K562 (cell line): ENCODE results near the gene TLR3. TPM values are rescaled to one million over a fixed set of nuclear protein-coding genes. Genes with fewer than 3 reads are reported as not detected.

Source experiments
- ATAC-seq: fragments of 200-7000 bp; cut with Tn5 transposase; 3 replicates; pipeline ENCODE4 v1.9.1; 2020; ENCODE audit warnings: moderate library complexity
- BruUV-seq: library from RNA; stranded (reverse); fragments of 400-500 nt; replicated peaks from 2 replicates; lab custom pipeline; 2021; lab: Mats Ljungman, UMichigan
- CTCF ChIA-PET: fragments of 300-600 bp; formaldehyde crosslinking; extraction: SDS; loops from one replicate; lab custom pipeline; 2021; ENCODE audit warnings: low intra/inter-chr PET ratio; lab: Yijun Ruan, JAX
- POLR2A ChIA-PET: fragments of 300-600, 350-650 bp; sonication (Branson Sonifier 250); formaldehyde crosslinking; extraction: SDS; loops from one replicate; lab custom pipeline; 2021; ENCODE audit warnings: antibody characterized with exemption, inconsistent platforms; lab: Yijun Ruan, JAX
- DNase-seq, 4 experiments: peaks; one replicate each; pipeline versions ENCODE4 v3.0.0 to v3.0.0-alpha.2; 2011 to 2018; ENCODE audit warnings: low spot score in 3 of 4, mixed read lengths in 3 of 4; ENCODE audit errors: extremely low read depth in 1 of 4
- FAIRE-seq: peaks from 2 replicates; lab custom pipeline; 2011; peaks lifted over from hg19 to GRCh38; lab: Jason Lieb, UNC
- H2AFZ ChIP-seq: 2 replicates; pipeline ENCODE4 v1.6.0; 2011; ENCODE audit warnings: low read depth, low read length, control low read depth, inconsistent platforms
- H3K27ac ChIP-seq: fragments of 200-600 bp; 3 replicates; pipeline ENCODE4 v1.8.0; 2011; ENCODE audit warnings: low read depth, mild to moderate bottlenecking, control low read depth, inconsistent platforms, low read length, moderate library complexity, mixed read lengths; ENCODE audit errors: extremely low read depth
- H3K27me3 ChIP-seq, 2 experiments: fragments of 300-600 bp in 1 of 2; 2 replicates in 1 of 2; 3 replicates in 1 of 2; pipeline versions ENCODE4 v1.6.0 to v1.8.0; 2011; ENCODE audit warnings: inconsistent platforms in 2 of 2, low read length in 2 of 2, mild to moderate bottlenecking in 1 of 2, mixed read lengths in 1 of 2, moderate library complexity in 1 of 2; ENCODE audit not compliant: control insufficient read depth in 2 of 2, insufficient read depth in 2 of 2
- H3K36me3 ChIP-seq: fragments of 300-600 bp; 3 replicates; pipeline ENCODE4 v1.8.0; 2011; ENCODE audit warnings: mild to moderate bottlenecking, low read length, inconsistent platforms; ENCODE audit not compliant: control insufficient read depth, insufficient read depth
- H3K4me1 ChIP-seq, 2 experiments: fragments of 200-600 bp in 1 of 2; replicated peaks in 1 of 2; 2 replicates in 1 of 2; 3 replicates in 1 of 2; pipeline versions ENCODE4 v1.5.1 to v1.8.0; 2011; ENCODE audit warnings: inconsistent platforms in 2 of 2, low read length in 2 of 2, mild to moderate bottlenecking in 1 of 2, mixed read lengths in 1 of 2, moderate library complexity in 1 of 2; ENCODE audit not compliant: control insufficient read depth in 2 of 2, insufficient read depth in 2 of 2
- H3K4me2 ChIP-seq: 2 replicates; pipeline ENCODE4 v1.6.1; 2011; ENCODE audit warnings: low read length, control low read depth, inconsistent platforms, mixed read lengths; ENCODE audit not compliant: insufficient read depth
- H3K4me3 ChIP-seq: fragments of 200-600 bp; sonication (generic), shearing (Covaris generic); 2 replicates; pipeline ENCODE4 v1.5.1; 2016; ENCODE audit warnings: control low read depth, inconsistent platforms
- H3K79me2 ChIP-seq: fragments of 200-600 bp; 3 replicates; pipeline ENCODE4 v1.8.0; 2011; ENCODE audit warnings: low read length, inconsistent platforms; ENCODE audit not compliant: control insufficient read depth, insufficient read depth
- H3K9ac ChIP-seq, 2 experiments: 2 replicates each; pipeline versions ENCODE4 v1.6.0 to v1.6.1; 2011; ENCODE audit warnings: low read depth in 2 of 2, low read length in 2 of 2, control low read depth in 1 of 2, inconsistent platforms in 1 of 2, mild to moderate bottlenecking in 1 of 2, mixed read lengths in 1 of 2; ENCODE audit not compliant: insufficient read depth in 1 of 2
- H3K9me1 ChIP-seq: one replicate; pipeline ENCODE4 v1.6.0; 2011; ENCODE audit warnings: inconsistent platforms, mild to moderate bottlenecking, low read length, moderate library complexity; ENCODE audit not compliant: control insufficient read depth, insufficient read depth
- H3K9me3 ChIP-seq: replicated peaks from 2 replicates; pipeline ENCODE4 v1.5.1; 2011; ENCODE audit warnings: low read depth, low read length, inconsistent platforms; ENCODE audit not compliant: control insufficient read depth, insufficient read depth
- H4K20me1 ChIP-seq: replicated peaks from 2 replicates; pipeline ENCODE4 v1.6.1; 2011; ENCODE audit warnings: low read length, inconsistent platforms, mixed read lengths; ENCODE audit not compliant: control insufficient read depth, insufficient read depth
- ATF7 ChIP-seq: fragments of 450-650 bp; IDR thresholded peaks from 2 replicates; pipeline ENCODE4 v1.7.1; 2014; ENCODE audit warnings: mild to moderate bottlenecking, moderate library complexity
- ERF ChIP-seq: fragments of 450-650 bp; formaldehyde crosslinking; IDR thresholded peaks from 2 replicates; pipeline ENCODE4 v1.4.0; 2020; ENCODE audit warnings: mild to moderate bottlenecking, mixed read lengths
- ESRRB ChIP-seq: fragments of 250-450 bp; sonication (Bioruptor Pico); IDR thresholded peaks from 2 replicates; pipeline ENCODE4 v1.5.0; 2020; ENCODE audit warnings: mild to moderate bottlenecking, moderate library complexity, borderline replicate concordance
- GABPB1 ChIP-seq: sonication (generic); formaldehyde crosslinking; IDR thresholded peaks from 2 replicates; pipeline ENCODE4 v1.8.0; 2022; ENCODE audit warnings: mild to moderate bottlenecking, missing genetic modification reagents
- IRF2 ChIP-seq: sonication (generic); formaldehyde crosslinking; IDR thresholded peaks from 2 replicates; pipeline ENCODE4 v1.8.1; 2022; ENCODE audit warnings: mild to moderate bottlenecking, missing genetic modification reagents
- LEF1 ChIP-seq: fragments of 450-650 bp; IDR thresholded peaks from 2 replicates; pipeline ENCODE4 v1.6.1; 2016; ENCODE audit warnings: mild to moderate bottlenecking
- NR2F6 ChIP-seq: fragments of 450-650 bp; formaldehyde crosslinking; IDR thresholded peaks from 2 replicates; pipeline ENCODE4 v1.4.0; 2020; ENCODE audit warnings: mild to moderate bottlenecking
- OTX1 ChIP-seq: fragments of 450-650 bp; formaldehyde crosslinking; IDR thresholded peaks from 2 replicates; pipeline ENCODE4 v1.4.0; 2022; ENCODE audit warnings: mild to moderate bottlenecking
- PHF20 ChIP-seq: fragments of 450-650 bp; IDR thresholded peaks from 2 replicates; pipeline ENCODE4 v1.6.1; 2018; ENCODE audit not compliant: partially characterized antibody
- SMARCA4 ChIP-seq: fragments of 450-650 bp; IDR thresholded peaks from 2 replicates; pipeline ENCODE4 v1.6.1; 2016
- TRIM28 ChIP-seq: fragments of 450-650 bp; IDR thresholded peaks from 2 replicates; pipeline ENCODE4 v1.6.1; 2017
- WHSC1 ChIP-seq: IDR thresholded peaks from one replicate; pipeline ENCODE4 v1.6.1; 2012; ENCODE audit warnings: low read length, control low read depth, inconsistent platforms
- ZNF584 ChIP-seq: fragments of 200-800 bp; sonication (Bioruptor generic); IDR thresholded peaks from 2 replicates; pipeline ENCODE4 v1.6.1; 2016; ENCODE audit warnings: low read depth, mild to moderate bottlenecking, missing genetic modification characterization, missing compliant biosample characterization
- ZNF695 ChIP-seq: fragments of 450-650 bp; formaldehyde crosslinking; IDR thresholded peaks from 2 replicates; pipeline ENCODE4 v1.4.0; 2020; ENCODE audit warnings: mild to moderate bottlenecking, moderate library complexity
- WGBS: fragments of 100-300 bp; shearing (Covaris generic); methylation state at CpG from one replicate; pipeline ENCODE4 v1.1.6; 2016; ENCODE audit warnings: low coverage, mixed read lengths; ENCODE audit not compliant: insufficient coverage; ENCODE audit errors: missing lambda C conversion rate; 5-methylcytosine and 5-hydroxymethylcytosine counted together
- in situ Hi-C: fragments of 300-500 bp; cut with MboI; formaldehyde crosslinking; loops from 4 replicates; pipeline ENCODE4 v1.15.0; 2018; ENCODE audit warnings: inconsistent platforms, mixed read lengths
- intact Hi-C: fragments of 100-400 bp; cut with micrococcal nuclease; formaldehyde crosslinking; loops from 2 replicates; pipeline ENCODE4 v1.14.2; 2022
- polyA plus RNA-seq, 8 experiments: library from polyadenylated mRNA; depleted of rRNA in 4 of 8; stranded (reverse) in 5 of 8; unstranded in 3 of 8; fragments of >200 nt; fragmentation: Nextera tagmentation in 2 of 8; fragmentation: Illumina TruSeq in 1 of 8; extraction: Ambion mirVana in 2 of 8; extraction: Trizol in 1 of 8; gene quantifications; 2 replicates each; pipeline versions ENCODE4 v1.2.1 to v1.2.3, GENCODE V29; 2011 to 2014; ENCODE audit warnings: inconsistent platforms in 1 of 8, missing spikeins in 1 of 8
- total RNA-seq, 7 experiments: library from RNA; depleted of rRNA in 6 of 7; stranded (reverse); fragments of >200 nt in 6 of 7; fragmentation: Illumina TruSeq in 2 of 7; extraction: Trizol in 2 of 7; gene quantifications; 2 replicates each; pipeline versions ENCODE4 v1.2.1 to v1.2.3, GENCODE V29; 2011 to 2021; ENCODE audit warnings: low replicate concordance in 1 of 7
- TF ChIP-seq, protein P1 (sequence below): fragments of 250-450 bp; sonication (Bioruptor Pico); IDR thresholded peaks from 2 replicates; pipeline ENCODE4 v1.4.0; 2020; ENCODE audit warnings: mild to moderate bottlenecking, moderate library complexity, borderline replicate concordance
- TF ChIP-seq, protein P2 (sequence below): fragments of 250-450 bp; sonication (Bioruptor Pico); IDR thresholded peaks from 2 replicates; pipeline ENCODE4 v1.6.1; 2021; ENCODE audit warnings: mild to moderate bottlenecking
- TF ChIP-seq, protein P3 (sequence below): fragments of 250-450 bp; sonication (Bioruptor Pico); IDR thresholded peaks from 2 replicates; pipeline ENCODE4 v1.4.0; 2020
- TF ChIP-seq, protein P4 (sequence below): fragments of 450-650 bp; formaldehyde crosslinking; IDR thresholded peaks from 2 replicates; pipeline ENCODE4 v1.4.0; 2022; ENCODE audit warnings: mild to moderate bottlenecking, moderate library complexity

Gene TLR3
- total and polyA plus RNA-seq, 9 of the 15 experiments (the other 6 are each of a cell fraction or from before 2014, with no cell fraction given): 0.01 TPM; not detected in 8

DNA sequence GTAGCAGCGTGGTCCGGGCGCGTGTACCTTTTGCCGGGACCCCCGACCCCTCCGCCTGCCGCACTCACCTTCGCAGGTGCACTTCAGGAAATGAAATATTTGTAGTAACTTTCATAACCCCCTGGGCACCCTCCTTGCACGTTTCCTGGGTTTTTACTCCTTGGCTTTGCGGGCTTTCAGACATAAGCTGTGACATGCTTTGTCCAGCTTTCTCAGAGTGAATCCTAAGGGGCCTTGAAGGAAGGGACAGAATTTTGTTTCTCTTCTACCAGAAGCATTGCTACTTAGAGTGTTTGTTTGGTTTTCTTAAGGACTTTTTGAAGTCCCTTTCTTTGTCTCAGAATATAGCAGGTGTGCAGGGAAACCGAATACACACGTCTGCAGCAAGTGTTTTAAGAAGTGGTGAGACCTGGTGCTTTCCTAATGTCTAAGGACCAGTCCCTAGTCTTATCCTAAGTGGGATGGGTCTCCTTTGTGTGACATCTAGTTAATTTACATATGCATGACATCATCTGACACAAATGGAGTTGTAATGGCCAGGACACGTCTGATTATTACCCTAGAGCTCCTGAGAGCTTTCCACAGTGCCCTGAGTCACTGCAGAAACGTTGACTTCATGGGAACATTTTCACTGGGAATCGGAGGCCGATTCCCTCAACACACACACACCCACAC lies 36.8 kb downstream of the TLR3 start (continued):
- TF ChIP-seq, protein P1, sequence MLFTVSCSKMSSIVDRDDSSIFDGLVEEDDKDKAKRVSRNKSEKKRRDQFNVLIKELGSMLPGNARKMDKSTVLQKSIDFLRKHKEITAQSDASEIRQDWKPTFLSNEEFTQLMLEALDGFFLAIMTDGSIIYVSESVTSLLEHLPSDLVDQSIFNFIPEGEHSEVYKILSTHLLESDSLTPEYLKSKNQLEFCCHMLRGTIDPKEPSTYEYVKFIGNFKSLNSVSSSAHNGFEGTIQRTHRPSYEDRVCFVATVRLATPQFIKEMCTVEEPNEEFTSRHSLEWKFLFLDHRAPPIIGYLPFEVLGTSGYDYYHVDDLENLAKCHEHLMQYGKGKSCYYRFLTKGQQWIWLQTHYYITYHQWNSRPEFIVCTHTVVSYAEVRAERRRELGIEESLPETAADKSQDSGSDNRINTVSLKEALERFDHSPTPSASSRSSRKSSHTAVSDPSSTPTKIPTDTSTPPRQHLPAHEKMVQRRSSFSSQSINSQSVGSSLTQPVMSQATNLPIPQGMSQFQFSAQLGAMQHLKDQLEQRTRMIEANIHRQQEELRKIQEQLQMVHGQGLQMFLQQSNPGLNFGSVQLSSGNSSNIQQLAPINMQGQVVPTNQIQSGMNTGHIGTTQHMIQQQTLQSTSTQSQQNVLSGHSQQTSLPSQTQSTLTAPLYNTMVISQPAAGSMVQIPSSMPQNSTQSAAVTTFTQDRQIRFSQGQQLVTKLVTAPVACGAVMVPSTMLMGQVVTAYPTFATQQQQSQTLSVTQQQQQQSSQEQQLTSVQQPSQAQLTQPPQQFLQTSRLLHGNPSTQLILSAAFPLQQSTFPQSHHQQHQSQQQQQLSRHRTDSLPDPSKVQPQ: no peak
- no peak for TF ChIP-seq ZNF584
- TF ChIP-seq SMARCA4: no peak
- TF ChIP-seq NR2F6: no peak
- TF ChIP-seq OTX1 (CRISPR knock-in tag): no peak
- TF ChIP-seq PHF20: no peak

DNA sequence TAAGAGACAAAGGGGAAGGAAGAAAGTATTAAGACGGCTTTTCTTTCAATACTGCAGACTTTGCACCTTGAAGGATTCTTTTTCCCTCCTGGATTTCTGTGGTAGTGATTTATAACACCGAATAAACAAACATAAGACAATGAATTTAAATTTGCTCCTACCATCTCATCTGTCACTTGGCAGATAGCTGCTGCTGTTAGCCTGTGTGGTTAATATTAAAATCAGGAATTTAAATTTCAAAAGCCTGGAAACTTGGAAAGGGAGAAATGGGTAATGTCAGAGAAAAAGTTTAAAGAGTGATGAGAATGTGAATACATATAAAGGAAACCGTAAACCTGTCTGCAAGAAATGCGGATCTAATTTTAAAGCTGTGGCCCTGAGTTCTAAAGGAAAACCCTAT lies 39.0 kb downstream of the TLR3 start:
- ATAC-seq (no peak), FAIRE-seq (no peak), DNase-seq (no peak)
- no peaks in the 10 kb centered on the region for H3K9me1 ChIP-seq
- no peak overlapping the region for H3K4me2 ChIP-seq
- no peak overlapping the region for H3K4me3 ChIP-seq
- CTCF ChIA-PET: no interaction called here
- no peaks in the 10 kb centered on the region for H3K79me2 ChIP-seq
- 0% methylated on average over 4 of the region's 4 CpGs for WGBS
- no peak overlapping the region for H3K27ac ChIP-seq
- no peaks in the 10 kb centered on the region for H3K36me3 ChIP-seq
- peaks cover 0 to 10% of the 10 kb centered on the region in 2 experiments; a peak in 2 of 5 replicates for H3K4me1 ChIP-seq
- POLR2A ChIA-PET: no interaction called here
- H4K20me1 ChIP-seq: no peaks in the 10 kb centered on the region
- BruUV-seq: no TSS peak
- no peak overlapping the region for H2AFZ ChIP-seq
- H3K9me3 ChIP-seq: no peaks in the 10 kb centered on the region
- in situ Hi-C loops (no loop called here), intact Hi-C loops (no loop called here)
- H3K9ac ChIP-seq: no peak overlapping the region
- H3K27me3 ChIP-seq: peaks cover 24 to 35% of the 10 kb centered on the region in 2 experiments
- TF ChIP-seq LEF1 (no peak), ERF (CRISPR knock-in tag) (no peak), ESRRB (no peak), TRIM28 (no peak), WHSC1 (no peak), IRF2 (CRISPR knock-in tag) (no peak), GABPB1 (no peak), ATF7 (no peak), ZNF695 (no peak)
- TF ChIP-seq, protein P2, sequence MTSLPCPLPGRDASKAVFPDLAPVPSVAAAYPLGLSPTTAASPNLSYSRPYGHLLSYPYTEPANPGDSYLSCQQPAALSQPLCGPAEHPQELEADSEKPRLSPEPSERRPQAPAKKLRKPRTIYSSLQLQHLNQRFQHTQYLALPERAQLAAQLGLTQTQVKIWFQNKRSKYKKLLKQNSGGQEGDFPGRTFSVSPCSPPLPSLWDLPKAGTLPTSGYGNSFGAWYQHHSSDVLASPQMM (CRISPR knock-in tag): no peak
- TF ChIP-seq, protein P3, sequence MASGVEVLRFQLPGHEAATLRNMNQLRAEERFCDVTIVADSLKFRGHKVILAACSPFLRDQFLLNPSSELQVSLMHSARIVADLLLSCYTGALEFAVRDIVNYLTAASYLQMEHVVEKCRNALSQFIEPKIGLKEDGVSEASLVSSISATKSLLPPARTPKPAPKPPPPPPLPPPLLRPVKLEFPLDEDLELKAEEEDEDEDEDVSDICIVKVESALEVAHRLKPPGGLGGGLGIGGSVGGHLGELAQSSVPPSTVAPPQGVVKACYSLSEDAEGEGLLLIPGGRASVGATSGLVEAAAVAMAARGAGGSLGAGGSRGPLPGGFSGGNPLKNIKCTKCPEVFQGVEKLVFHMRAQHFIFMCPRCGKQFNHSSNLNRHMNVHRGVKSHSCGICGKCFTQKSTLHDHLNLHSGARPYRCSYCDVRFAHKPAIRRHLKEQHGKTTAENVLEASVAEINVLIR (CRISPR knock-in tag): no peak
- TF ChIP-seq, protein P4, sequence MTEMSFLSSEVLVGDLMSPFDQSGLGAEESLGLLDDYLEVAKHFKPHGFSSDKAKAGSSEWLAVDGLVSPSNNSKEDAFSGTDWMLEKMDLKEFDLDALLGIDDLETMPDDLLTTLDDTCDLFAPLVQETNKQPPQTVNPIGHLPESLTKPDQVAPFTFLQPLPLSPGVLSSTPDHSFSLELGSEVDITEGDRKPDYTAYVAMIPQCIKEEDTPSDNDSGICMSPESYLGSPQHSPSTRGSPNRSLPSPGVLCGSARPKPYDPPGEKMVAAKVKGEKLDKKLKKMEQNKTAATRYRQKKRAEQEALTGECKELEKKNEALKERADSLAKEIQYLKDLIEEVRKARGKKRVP: no peak
